Skeletal muscle tissue (tissue), 4 donors: ENCODE measurements around the gene PMP22. TPM values are rescaled to one million over a fixed set of nuclear protein-coding genes. Genes with fewer than 3 reads are reported as not detected.

Experiments used
- H3K27ac ChIP-seq: one replicate; pipeline ENCODE4 v1.7.0; 2013; ENCODE audit warnings: mild to moderate bottlenecking, low read depth, low read length, inconsistent platforms
- H3K27me3 ChIP-seq, 3 donors: one replicate each; pipeline ENCODE4 v1.7.0; 2013; ENCODE audit warnings: low read length in 3 of 3; ENCODE audit not compliant: control insufficient read depth in 3 of 3, insufficient read depth in 3 of 3
- H3K36me3 ChIP-seq, 3 donors: one replicate each; pipeline ENCODE4 v1.7.0; 2013; ENCODE audit warnings: low read length in 3 of 3; ENCODE audit not compliant: control insufficient read depth in 3 of 3, insufficient read depth in 3 of 3
- H3K4me1 ChIP-seq, 3 donors: one replicate each; pipeline ENCODE4 v1.7.0; 2013; ENCODE audit warnings: low read length in 3 of 3, mild to moderate bottlenecking in 3 of 3; ENCODE audit not compliant: control insufficient read depth in 3 of 3, insufficient read depth in 3 of 3
- H3K4me3 ChIP-seq, 3 donors: one replicate each; pipeline ENCODE4 v1.7.0; 2013; ENCODE audit warnings: low read length in 3 of 3
- H3K9ac ChIP-seq, 3 donors: one replicate each; pipeline ENCODE4 v1.7.0; 2013; ENCODE audit warnings: low read length in 3 of 3, mild to moderate bottlenecking in 3 of 3, moderate library complexity in 2 of 3, low read depth in 1 of 3
- H3K9me3 ChIP-seq, 3 donors: one replicate each; pipeline ENCODE4 v1.7.0; 2013; ENCODE audit warnings: low read length in 3 of 3; ENCODE audit not compliant: control insufficient read depth in 3 of 3
- total RNA-seq: library from RNA; depleted of rRNA; stranded (reverse); fragments of >200 nt; gene quantifications from one replicate; pipeline ENCODE4 v1.2.3, GENCODE V29; 2014
- donor health status: Osteomylitis.

The PMP22 gene
- total RNA-seq, 1 donor from 2014 or later, result 92.9 TPM

- H3K27me3 ChIP-seq, result no peaks in the 10 kb centered on the region
- H3K4me3 ChIP-seq, result peak overlapping the region in 2 of 3 donors; percentile 9 to 24
- no peak overlapping the region for H3K9ac ChIP-seq
- H3K36me3 ChIP-seq, result peaks cover 0 to 18% (median 4%) of the 10 kb centered on the region in 3 donors
- peaks cover 27 to 52% (median 38%) of the 10 kb centered on the region in 3 donors for H3K4me1 ChIP-seq
- H3K9me3 ChIP-seq, result no peaks in the 10 kb centered on the region
- H3K27ac ChIP-seq, result peak overlapping the region; percentile 36
These were observed 20.1 kb downstream of the PMP22 start for GRCh38 chr17:15245054-15245453.

GRCh38 chr17:15240644-15241043, 24.5 kb downstream of the PMP22 start:
- Histone ChIP-seq H3K36me3 (peaks cover 25 to 27% (median 26%) of the 10 kb centered on the region in 3 donors), H3K9me3 (no peaks in the 10 kb centered on the region), H3K27me3 (no peaks in the 10 kb centered on the region), H3K9ac (no peak overlapping the region), H3K4me1 (peaks cover 12 to 50% (median 25%) of the 10 kb centered on the region in 3 donors), H3K4me3 (no peak overlapping the region), H3K27ac (peak overlapping the region; percentile 78)

- Histone ChIP-seq H3K27me3 (no peaks in the 10 kb centered on the region), H3K4me3 (no peak overlapping the region), H3K27ac (no peak overlapping the region), H3K36me3 (peaks cover 25 to 27% (median 26%) of the 10 kb centered on the region in 3 donors), H3K9me3 (no peaks in the 10 kb centered on the region), H3K9ac (no peak overlapping the region), H3K4me1 (peaks cover 6 to 43% (median 18%) of the 10 kb centered on the region in 3 donors)
These were observed 25.6 kb downstream of the PMP22 start for GRCh38 chr17:15239491-15239890.

GRCh38 chr17:15238676-15239422, 26.3 kb downstream of the PMP22 start:
- no peaks in the 10 kb centered on the region for H3K9me3 ChIP-seq
- H3K4me3 ChIP-seq, result no peak overlapping the region
- no peaks in the 10 kb centered on the region for H3K27me3 ChIP-seq
- H3K36me3 ChIP-seq, result peaks cover 27 to 31% (median 31%) of the 10 kb centered on the region in 3 donors
- H3K4me1 ChIP-seq, result peaks cover 11 to 50% (median 24%) of the 10 kb centered on the region in 3 donors
- H3K9ac ChIP-seq, result no peak overlapping the region
- H3K27ac ChIP-seq, result no peak overlapping the region

DNA sequence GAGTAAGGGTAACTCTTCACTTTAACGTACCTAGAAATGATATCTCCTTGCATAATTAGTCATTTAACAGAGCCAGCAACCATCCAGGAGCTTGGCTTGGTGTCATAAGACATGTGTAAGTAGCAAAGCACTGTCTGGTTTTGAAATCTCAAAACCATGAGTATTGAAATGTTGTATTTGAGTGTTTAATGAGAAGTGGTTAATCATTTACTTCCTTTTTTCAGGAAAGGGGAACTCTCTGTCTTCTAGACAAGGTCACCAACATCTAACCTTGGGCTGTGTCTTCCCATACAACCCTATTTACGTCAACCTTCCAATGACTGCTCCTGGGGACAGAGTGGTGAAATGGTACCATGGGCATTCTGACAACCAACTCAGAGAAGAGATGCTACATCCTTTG, 27.1 kb downstream of the PMP22 start:
- H3K27me3 ChIP-seq, result no peaks in the 10 kb centered on the region
- no peaks in the 10 kb centered on the region for H3K9me3 ChIP-seq
- H3K9ac ChIP-seq, result no peak overlapping the region
- peaks cover 18 to 58% (median 32%) of the 10 kb centered on the region in 3 donors for H3K4me1 ChIP-seq
- H3K27ac ChIP-seq, result no peak overlapping the region
- no peak overlapping the region for H3K4me3 ChIP-seq
- peaks cover 32 to 39% (median 33%) of the 10 kb centered on the region in 3 donors for H3K36me3 ChIP-seq

- H3K9me3 ChIP-seq, result no peaks in the 10 kb centered on the region
- H3K4me3 ChIP-seq, result no peak overlapping the region
- peaks cover 22 to 68% (median 39%) of the 10 kb centered on the region in 3 donors for H3K4me1 ChIP-seq
- no peak overlapping the region for H3K27ac ChIP-seq
- no peaks in the 10 kb centered on the region for H3K27me3 ChIP-seq
- H3K36me3 ChIP-seq, result peaks cover 40 to 44% (median 42%) of the 10 kb centered on the region in 3 donors
- no peak overlapping the region for H3K9ac ChIP-seq
These were observed 28.1 kb downstream of the PMP22 start for GRCh38 chr17:15237106-15237425.

GRCh38 chr17:15236281-15237105, 28.6 kb downstream of the PMP22 start:
- no peak overlapping the region for H3K4me3 ChIP-seq
- H3K9me3 ChIP-seq, result no peaks in the 10 kb centered on the region
- H3K9ac ChIP-seq, result no peak overlapping the region
- H3K4me1 ChIP-seq, result peaks cover 22 to 64% (median 39%) of the 10 kb centered on the region in 3 donors
- H3K36me3 ChIP-seq, result peaks cover 46 to 50% (median 48%) of the 10 kb centered on the region in 3 donors
- H3K27me3 ChIP-seq, result no peaks in the 10 kb centered on the region
- H3K27ac ChIP-seq, result no peak overlapping the region

GRCh38 chr17:15233971-15234370, 31.2 kb downstream of the PMP22 start:
- H3K27ac ChIP-seq, result no peak overlapping the region
- no peaks in the 10 kb centered on the region for H3K27me3 ChIP-seq
- no peaks in the 10 kb centered on the region for H3K9me3 ChIP-seq
- H3K36me3 ChIP-seq, result peaks cover 65 to 67% (median 65%) of the 10 kb centered on the region in 3 donors
- peaks cover 16 to 42% (median 26%) of the 10 kb centered on the region in 3 donors for H3K4me1 ChIP-seq
- H3K4me3 ChIP-seq, result no peak overlapping the region
- peak overlapping the region in 1 of 3 donors; percentile 25 for H3K9ac ChIP-seq

DNA sequence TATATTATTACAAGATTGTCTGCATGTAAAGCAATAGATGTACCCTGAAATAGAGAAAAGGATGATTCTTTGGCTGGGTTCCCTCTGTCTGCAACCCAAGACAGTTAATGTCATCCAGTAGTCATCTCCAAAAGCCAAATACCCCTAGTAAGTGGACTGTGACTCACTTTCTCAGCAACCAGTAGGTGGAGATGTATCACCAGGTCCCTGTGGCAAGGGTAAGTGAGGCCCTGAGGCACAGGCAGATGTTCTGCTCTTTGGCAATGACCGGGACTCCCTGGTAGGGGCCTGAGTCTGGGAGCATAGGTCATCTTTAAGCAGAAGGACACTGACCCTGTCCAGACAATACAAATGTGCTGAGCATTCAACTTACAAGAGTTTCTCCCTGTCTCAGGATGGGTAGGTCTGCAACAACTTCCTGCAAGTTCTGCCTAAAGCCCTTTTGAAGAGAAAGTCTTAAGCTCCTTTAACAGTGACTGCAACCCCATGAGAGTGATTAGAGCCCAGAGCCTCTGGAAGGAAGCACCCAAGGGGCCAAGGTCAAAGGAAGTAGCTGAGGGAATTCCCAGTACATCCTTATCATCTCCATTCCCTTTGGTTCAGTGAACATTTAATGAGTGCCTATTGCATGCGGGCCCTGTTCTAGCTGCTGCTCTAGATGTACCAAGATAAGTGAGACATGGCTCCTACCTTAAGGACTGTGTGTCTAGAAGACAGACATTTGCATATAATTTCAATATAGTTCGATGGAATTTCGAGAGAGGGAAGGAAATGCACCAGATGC, 31.9 kb downstream of the PMP22 start:
- no peak overlapping the region for H3K9ac ChIP-seq
- peaks cover 57 to 60% (median 60%) of the 10 kb centered on the region in 3 donors for H3K36me3 ChIP-seq
- peaks cover 16 to 36% (median 26%) of the 10 kb centered on the region in 3 donors for H3K4me1 ChIP-seq
- H3K9me3 ChIP-seq, result no peaks in the 10 kb centered on the region
- no peak overlapping the region for H3K27ac ChIP-seq
- H3K4me3 ChIP-seq, result no peak overlapping the region
- H3K27me3 ChIP-seq, result no peaks in the 10 kb centered on the region
